HG03354 (cell line): ENCODE measurements around the gene SEMA6B.
"Not testable (repeated sequence)": the region's sequence is repeated elsewhere in the genome, so short reads cannot be mapped to it uniquely, and the experiment has no call there.

ENCODE experiments used
- ATAC-seq: cut with Tn5 transposase; IDR thresholded peaks from one replicate; pipeline ENCODE4 v1.9.1; 2021; ENCODE audit warnings: mild to moderate bottlenecking; ENCODE audit not compliant: unreplicated experiment, poor library complexity, severe bottlenecking

The SEMA6B gene

DNA sequence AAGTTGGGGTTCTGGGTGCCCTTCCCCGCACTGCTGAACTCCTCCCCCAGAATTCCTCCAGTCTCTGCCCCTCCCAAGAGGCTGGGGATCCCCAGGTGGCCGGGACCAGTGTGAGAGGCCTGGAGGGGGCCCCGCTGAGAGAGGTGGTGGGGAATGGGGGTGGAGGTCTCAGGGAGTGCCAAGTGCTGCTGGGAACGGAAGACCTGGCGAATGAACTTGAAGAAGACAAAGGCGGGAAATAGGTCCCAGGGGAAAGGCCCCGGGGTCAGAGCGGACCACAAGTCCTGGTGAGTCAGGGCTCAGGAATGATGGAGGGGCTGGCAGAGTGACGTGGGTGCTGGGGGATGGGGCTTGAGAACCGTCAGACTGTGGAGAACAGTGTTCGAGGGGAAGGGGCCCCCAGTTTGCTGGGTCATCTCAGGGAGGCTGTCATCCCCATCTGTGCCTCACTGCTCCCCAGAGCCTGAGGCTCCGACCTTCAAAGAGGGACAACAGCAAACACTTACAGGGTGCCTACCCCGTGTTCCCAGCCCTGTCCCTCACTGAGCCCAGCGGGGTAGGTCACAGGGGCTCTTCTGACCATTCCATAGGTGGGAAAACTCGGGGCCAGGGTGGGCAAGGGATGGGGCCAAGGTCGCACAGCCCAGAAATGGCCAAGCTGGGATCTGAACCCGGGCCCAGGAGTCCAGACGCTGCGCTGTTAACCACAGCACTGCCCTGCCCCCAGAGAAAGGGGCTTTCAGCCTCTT, 16.0 kb upstream of the SEMA6B start:
- ATAC-seq = no peak

DNA sequence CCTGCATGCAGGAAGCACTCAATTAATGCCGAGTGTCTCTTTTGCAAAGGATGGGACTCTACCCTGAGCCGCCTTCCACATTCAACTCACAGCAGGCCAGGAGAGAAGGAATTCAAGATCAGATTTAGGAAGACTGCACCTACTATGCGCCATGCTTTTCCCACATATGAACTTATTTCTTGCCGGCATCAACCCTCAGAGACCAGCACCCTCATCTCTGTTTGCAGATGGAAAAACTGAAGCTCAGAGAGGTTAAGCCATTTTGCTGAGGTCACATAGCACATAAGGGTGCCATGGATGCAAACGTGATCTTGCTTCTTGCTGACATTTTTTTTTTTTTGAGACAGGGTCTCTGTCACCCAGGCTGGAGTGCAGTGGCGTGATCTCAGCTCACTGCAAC, 14.2 kb upstream of the SEMA6B start:
- ATAC-seq = no peak

DNA sequence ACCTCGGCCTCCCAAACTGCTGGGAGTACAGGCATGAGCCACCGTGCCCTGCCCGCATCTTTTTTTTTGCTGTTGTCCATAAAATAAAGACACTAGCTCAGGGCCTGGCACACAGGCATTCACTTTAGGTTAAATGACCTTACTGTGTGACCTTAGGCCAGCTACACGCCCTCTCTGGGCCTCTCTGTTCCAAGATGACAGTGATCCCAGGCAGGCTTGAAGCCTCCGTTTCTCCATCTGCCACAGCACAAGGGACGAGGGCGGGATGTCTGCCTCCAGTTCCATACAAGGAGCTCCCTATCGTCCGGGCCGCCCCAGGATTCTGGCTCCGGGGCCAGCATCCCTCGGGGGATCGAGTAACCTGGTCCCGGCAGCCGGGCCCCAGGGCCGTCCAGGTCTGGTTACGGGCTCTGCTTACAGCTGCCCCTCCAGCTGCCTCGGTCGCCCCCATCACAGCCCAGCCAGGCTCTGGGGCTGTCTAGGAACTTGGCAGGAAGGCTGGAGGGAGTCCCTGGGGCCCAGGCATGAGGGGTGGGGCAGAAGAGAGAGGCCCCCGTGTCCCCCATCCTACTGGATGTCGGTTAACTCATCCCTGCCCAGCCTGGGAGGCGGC, 11.9 kb upstream of the SEMA6B start:
- no peak for ATAC-seq

DNA sequence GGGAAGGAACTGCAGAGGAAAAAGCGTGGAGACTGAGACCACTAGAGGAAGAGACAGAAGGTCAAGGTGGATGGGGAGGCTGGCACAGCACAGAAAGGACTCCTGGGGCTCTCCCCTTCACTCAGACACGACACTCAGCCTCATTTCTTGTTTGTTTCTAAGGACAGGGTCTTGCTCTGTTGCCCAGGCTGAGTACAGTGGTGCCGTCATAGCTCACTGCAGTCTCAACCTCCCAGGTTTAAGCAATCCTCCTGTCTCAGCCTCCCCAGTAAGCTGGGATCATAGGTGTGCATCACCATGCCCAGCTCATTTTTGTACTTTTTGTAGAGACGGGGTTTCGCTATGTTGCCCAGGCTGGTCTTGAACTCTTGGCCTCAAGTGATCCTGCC, 11.4 kb upstream of the SEMA6B start:
- no peak for ATAC-seq

DNA sequence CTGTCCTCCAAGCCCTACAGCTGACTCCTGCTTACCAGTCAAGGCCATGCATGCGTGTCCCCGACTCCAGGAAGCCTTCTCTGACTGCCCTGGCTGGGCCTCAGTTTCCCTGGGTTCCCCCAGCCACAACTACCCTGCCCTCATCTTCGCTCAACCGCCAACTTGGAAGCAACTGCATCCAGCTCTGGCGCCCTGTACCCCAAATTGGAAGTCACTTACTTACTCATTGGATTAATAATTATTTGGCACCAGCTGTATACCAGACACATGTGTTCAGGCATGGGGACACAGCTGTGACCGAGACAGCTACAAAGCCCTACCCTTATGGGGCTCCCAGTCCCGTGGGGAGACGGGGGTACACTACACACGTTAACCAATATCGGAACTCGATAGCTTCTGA, 10.9 kb upstream of the SEMA6B start:
- ATAC-seq = no peak

DNA sequence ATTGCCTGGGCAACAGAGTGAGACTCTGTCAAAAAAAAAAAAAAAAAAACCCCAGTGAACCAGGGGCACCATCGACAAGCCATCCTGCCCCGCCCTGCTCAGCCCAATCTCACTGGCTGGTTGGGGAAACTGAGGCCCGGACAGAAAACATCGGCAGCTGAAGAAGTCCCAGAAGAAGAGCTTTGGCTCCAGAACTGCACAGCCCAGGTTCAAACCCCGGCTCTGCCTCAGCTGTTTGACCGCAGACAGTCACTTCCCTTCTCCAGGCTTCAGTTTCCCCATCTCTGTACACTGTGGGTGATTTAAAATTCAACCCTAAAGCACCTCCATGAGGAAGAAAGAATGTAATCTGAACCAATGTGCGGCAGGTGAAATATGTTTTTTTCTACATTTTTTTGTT, 9.4 kb upstream of the SEMA6B start:
- no peak for ATAC-seq

DNA sequence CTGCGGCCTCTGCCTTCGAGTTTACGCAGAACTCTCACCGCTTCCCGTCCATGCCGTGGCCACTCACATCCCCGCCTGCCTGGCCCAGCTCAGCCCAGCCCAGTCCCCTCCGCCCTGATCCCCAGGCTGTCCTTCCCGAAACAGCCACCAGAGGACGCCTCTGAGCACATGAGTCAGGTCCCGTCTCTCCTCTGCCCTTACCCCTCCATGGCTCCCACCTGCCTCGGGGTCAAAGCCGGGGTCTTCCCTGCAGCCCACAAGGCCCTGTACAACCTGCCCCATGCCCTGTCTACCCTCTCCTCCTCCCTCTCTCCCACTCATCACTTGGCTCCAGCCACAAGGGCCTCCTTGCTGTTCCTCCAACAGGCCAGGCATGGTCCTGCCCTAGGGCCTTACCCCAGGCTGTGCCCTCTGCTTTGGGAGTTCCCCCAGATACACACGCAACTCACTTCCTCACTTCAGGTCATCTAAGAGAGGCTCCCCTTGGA, 8.1 kb upstream of the SEMA6B start:
- ATAC-seq = no peak

DNA sequence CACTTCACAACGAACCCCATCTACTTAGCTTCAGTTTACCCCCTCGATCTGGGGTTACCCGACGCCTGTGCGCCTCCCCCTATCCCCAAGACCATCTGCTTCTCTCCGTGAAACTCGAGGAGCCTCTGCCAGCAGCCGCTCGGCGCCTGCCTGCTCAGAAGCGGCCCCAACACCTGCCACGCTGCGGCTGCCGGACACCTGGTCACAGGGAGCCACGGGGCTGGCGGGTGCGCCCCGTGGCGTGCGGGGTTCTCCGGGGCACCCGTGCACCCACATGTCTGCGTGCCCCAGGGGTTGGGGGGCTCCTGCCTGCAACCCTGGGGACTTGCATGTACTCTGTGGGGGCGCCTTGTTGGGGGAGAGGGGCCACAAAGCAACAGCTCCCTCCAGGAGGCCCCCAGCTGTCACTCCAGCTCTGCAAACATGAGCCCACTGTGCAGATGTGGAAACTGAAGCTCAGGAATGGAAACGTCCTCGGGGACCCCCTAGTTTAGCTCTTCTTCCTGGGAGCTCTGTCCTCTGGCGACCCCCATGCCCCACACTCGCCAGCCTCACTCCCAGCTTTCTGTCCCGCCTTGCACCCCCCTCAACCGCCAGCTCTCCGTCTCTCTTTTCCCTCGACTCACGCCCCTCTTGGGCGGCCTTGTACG, 7.0 kb upstream of the SEMA6B start:
- no peak for ATAC-seq

DNA sequence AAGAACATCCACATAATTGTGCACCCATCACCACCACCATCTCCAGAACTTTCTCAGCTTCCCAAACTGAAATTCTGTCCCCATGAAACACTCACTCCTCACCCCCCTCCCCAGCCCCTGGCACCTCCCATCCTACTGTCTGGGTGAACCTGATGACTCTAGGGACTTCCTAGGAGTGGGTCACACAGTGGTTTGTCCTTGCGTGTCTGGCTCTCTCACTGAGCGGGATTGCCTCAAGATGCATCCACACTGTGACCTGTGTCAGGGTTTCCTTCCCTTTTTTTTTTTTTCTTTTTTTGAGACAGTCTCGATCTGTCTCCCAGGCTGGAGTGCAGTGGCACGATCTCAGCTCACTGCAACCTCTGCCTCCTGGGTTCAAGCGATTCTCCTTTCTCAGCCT, 4.1 kb upstream of the SEMA6B start:
- not testable (repeated sequence) for ATAC-seq

DNA sequence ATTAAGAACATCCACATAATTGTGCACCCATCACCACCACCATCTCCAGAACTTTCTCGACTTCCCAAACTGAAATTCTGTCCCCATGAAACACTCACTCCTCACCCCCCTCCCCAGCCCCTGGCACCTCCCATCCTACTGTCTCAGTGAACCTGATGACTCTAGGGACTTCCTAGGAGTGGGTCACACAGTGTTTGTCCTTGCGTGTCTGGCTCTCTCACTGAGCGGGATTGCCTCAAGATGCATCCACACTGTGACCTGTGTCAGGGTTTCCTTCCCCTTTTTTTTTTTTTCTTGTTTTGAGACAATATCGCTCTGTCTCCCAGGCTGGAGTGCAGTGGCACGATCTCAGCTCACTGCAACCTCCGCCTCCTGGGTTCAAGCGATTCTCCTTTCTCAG, 2.6 kb upstream of the SEMA6B start:
- not testable (repeated sequence) for ATAC-seq

DNA sequence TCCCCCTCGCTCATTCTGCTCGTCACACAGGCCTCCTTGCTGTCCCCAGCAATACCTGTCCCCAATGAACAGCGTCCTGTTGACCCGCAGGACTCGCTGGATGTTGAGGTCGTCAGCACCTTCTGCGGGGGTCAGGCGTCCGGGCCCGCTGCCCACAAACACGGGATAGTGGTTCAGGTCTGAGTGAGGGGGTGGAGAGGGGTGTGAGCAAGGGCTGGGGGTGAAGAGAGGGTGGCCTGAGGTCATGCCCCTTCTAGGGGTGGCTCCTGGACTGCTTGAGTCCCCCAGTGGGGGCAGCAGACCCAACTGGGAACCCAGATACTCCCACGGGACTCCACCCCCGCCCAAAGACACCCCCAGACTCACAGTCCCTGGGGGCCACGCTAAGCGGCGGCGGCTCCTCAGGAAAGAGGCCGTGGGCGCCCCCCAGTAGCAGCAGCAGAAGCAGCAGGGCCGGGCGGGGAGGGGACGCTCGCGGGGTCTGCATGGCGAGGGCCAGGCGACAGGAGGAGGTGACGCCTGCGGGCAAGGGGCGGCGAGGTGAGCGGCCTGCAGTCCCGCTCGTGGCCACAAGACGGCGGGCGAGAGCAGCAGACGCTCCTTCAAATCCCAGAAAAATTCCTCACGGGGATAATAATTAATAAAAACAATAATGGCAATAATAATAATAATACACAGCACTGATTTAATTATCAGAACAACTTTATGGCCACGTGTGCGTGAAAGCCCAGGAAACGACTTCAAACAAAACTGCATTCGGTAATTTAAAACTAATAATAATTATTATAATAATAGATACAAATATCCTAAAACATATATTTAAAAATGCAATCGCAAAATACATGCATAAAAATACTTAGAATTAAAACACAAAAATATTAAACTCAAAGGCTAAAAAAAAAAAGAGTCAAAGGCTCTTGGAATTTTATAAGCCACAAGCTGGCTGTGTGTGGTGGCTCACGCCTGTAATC, 1.2 kb downstream of the SEMA6B start:
- ATAC-seq = no peak

DNA sequence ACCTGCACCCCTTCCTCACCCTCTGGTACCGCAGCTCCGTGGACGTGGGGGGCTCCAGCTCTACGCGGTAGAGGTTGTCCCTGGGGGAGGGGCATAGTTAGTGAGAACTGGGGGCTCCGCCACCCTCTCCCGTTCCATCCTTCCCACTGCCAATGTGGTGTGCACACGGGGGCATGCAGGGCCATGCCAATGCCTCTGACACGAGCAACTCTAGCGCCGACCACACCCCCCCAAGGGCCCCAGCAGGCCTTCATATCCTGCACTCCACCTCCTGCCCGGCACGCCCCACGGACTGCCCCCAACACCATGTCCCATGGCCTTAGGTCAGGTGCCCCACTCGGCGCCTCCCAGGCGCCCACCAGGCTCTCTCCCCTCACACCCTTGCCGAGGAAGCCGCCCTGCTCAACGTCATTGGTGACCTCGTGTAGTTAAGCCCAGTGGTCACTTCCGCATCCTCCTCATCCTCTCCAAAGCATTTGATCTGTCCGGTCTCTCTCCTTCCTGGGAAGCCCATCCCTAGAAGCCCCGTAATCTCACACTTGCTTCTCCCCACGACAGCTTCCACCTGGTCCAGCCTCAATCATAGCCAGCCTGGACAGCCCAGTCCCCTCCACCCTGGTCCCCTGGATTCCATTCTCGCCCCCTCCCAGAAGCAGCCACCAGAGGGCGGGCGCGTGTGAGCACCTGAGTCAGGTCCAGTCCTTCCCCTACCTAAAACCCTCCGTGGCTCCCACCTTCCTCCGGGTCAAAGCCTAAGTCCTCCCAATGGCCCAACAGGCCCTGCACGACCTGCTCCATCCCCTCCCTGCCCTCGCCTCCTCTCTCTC, 2.1 kb downstream of the SEMA6B start:
- ATAC-seq = no peak

DNA sequence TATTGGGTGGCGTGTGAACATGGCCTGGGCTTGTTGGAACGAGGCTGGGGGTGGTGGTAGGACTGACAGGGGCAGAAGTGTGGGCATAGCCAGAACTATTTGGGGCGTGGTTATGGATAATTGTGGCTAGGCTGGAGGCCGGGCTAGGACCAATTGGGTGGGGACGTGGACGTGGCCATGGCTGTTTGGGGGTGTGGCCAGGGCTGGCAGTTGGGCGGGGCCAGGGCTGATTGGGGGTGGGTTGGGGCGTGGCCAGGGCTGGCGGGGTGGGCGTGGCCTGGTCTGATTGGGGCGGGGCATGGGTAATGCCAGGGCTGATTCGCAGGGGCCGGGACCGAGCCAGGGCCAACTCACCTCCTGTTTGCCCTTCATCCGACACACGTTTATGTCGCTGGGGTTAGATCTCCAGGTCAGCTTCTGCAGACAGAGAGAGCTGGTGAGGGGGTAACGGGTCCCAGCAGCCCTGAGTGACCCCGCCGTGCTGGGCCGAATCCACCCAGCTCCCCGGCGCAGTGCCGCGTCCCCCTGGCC, 2.8 kb downstream of the SEMA6B start:
- ATAC-seq = no peak

DNA sequence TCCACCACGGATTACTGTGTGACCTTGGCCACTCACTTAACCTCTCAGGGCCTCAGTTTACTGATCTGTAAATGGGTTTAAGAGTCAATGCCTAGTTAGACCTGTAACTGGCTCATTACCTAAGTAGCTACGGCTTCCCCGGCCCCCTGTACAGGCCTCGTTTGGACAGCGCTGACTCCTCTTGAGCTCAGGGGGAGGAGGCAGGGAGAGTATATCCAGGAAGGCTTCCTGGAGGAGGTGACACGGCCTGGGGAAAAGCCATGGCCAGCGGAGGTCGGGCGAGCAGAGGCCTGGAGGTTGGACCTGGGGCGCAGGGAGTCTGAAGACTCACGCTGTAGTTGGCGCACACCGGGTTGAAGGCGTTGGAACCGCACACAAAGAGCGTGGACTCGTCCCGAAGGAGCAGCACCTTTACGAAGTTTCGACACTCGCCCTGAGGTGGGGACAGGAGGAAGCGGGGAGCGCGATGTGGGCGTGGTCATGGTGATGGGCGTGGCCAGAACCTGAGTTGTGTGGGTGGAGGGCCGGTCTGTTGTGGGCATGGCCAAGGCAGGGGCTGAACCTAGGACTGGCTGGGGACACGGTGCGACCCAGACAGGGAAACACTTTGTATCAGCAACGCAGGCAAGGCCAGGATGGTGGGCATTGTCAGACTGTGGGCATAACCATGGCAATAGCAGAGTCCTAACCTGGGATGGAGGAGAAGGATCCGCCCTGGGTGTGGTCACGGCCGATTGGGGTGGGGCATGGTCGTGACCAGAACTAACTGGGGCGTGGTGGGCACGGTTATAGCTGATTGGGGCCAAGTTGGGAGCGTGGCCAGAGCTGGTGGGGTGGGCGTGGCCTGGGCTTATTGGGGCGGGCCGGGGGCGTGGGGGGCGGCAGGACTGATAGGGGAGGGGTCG, 3.6 kb downstream of the SEMA6B start:
- no peak for ATAC-seq

DNA sequence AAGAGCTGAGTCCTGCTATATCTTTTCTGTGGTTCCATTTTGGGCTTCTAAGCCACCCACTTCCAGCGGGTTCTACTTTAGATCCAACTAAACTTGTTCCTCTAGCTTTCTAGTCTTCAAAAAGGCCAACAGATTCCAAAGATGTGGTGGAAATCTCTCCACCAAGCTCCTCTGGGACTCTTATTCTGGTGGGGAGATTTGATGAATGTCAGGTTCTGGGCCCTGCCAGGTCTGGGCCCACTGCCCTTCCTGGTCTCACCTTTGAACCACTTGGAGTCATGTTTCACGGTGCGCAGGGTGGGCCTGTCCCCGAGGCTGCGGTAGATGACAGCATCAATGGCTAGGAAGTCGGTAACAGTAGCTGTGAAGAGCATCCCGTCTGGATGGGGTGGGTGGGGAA, 4.8 kb downstream of the SEMA6B start:
- no peak for ATAC-seq

DNA sequence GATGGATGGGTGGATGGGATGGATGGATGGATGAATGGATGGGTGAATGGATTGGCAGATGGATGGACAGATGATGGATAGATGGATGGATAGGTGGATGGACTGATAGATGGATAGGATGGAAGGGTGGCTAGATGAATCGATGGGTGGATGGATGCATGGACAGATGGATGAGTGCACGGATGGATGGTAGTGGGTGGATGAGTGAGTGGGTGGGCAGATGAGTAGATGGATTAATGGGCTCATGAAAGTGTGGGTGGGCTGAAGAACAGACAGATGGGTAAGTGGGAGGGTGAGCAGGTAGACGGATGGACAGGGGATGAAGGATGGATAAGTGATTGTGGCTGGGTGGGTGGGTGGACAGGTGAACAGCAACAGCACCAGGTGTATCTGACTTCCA, 5.7 kb downstream of the SEMA6B start:
- ATAC-seq = no peak

DNA sequence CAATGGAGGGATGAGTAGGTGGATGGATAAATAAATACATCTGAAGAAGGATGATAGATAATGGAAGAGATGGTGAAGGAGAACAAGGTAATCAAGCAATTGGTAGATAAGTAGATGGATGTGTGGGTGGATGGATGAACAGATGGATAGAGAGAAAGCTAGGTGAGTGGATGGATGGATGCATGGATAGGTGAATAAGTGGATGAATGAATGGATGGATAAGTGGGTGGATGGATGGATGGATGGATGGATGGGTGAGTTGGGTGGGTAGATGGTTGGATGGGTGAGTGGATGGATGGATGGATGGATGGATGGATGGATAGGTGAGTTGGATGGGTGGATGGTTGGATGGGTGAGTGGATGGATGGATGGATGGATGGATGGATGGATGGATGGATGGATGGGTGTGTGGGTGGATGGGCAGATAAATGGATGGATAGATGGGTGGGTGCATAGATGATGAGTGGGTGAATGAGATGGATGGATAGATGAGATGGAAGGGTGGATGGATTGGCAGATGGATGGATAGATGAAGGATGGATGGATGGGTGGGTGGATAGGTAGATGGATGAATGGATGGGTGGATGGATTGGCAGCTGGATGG, 6.3 kb downstream of the SEMA6B start:
- ATAC-seq = no peak

DNA sequence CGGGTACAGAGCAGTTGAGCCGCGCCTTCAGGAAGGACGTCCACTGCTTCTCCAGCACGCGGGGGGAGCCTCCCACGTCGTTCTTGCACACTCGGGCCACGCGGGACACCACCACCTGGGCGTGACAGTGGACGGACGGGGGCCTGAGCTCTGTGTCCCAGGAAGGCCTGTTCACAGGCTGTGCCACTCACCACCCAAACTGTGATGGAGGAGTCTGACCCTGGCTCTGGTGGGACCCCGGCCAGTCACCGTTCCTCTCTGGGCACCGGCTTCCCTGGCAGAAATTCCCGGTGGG, 7.0 kb downstream of the SEMA6B start:
- no peak for ATAC-seq
